Esophagus muscularis mucosa (tissue), 3 donors: ENCODE data around the gene CELF2.

Experiments used
- POLR2A ChIP-seq: fragments of 450-650 bp; IDR thresholded peaks from one replicate; pipeline ENCODE4 v1.6.1; 2017; ENCODE audit warnings: antibody characterized with exemption, moderate library complexity, mild to moderate bottlenecking, low read depth
- POLR2AphosphoS5 ChIP-seq, 2 donors: sonication (generic); formaldehyde crosslinking; IDR thresholded peaks; one replicate each; pipeline ENCODE4 v1.6.1; 2017; ENCODE audit warnings: antibody characterized with exemption in 2 of 2
- TF ChIP-seq, protein P1 (sequence below), 3 experiments: fragments of 200-600 bp in 2 of 3; fragments of 450-650 bp in 1 of 3; sonication (generic) in 2 of 3; IDR thresholded peaks; one replicate each; pipeline ENCODE4 v1.5.1; 2017 to 2019; ENCODE audit warnings: antibody characterized with exemption in 3 of 3, mild to moderate bottlenecking in 2 of 3, moderate library complexity in 1 of 3

DNA sequence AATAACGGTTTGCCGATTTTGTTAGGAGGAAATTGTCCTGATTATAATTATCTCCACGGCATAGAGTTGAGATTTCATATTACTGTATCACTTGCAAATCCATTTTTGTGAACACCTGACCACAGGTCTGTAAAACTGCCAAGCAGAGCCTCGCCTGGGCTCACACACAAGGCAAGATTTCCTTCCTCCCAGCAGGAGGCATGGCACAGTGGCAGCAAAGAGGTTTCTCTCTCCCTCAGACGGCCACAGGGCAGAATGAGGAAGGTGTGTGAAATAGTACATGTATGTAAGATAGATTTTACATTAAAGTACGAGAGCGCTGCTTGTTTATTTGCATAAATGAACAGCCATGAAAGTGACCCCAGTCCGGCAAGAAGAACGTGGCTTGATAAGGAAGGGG, 130.1 kb downstream of the CELF2 start:
- TF ChIP-seq POLR2A (no peak), POLR2AphosphoS5 (IDR thresholded peaks at IDR 0.05) (no peak)
- TF ChIP-seq, protein P1, sequence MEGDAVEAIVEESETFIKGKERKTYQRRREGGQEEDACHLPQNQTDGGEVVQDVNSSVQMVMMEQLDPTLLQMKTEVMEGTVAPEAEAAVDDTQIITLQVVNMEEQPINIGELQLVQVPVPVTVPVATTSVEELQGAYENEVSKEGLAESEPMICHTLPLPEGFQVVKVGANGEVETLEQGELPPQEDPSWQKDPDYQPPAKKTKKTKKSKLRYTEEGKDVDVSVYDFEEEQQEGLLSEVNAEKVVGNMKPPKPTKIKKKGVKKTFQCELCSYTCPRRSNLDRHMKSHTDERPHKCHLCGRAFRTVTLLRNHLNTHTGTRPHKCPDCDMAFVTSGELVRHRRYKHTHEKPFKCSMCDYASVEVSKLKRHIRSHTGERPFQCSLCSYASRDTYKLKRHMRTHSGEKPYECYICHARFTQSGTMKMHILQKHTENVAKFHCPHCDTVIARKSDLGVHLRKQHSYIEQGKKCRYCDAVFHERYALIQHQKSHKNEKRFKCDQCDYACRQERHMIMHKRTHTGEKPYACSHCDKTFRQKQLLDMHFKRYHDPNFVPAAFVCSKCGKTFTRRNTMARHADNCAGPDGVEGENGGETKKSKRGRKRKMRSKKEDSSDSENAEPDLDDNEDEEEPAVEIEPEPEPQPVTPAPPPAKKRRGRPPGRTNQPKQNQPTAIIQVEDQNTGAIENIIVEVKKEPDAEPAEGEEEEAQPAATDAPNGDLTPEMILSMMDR (IDR thresholded peaks at IDR 0.05), result peak in 1 of 3 experiments; percentile 15
